ENCODE measurements around the gene MRPS15.

DNA sequence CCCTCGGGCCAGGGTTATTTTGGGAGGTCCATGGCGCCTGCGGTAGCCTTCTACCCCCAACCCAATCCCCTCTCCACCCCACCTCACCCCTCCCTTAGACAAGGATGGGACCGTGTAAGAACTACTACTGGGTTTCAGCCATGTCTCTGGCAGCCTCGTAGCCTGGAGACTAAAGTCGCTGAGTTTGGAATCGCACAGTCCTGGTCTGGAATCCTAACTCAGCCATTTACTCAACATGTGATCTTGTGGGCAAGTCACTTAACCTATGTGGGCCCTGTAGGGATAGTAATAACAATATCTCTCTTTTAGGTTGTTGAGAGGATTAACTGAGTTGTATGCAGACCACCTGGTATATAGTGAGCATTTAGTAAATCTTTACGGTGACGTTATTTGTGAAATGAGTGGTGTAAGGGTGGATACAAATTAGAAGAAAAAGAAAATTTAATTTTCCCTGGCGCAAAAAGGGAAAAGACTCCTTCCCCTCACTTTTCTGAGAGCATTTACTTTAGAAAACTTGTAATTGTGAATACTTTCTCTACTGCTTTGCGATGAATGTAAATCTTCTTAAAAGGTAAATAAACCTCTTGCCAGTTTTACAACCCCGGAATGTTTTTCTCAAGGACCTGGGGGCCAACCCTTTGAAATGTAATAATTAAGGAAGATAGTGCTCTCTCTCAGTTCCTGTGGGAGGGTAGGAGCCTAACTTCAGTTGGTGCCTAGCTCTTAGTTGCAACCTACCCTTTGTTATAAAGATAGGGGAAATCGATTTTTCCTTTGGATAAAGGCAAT is 615 bp upstream of the MRPS15 start:
- TF ChIP-seq, protein P1, sequence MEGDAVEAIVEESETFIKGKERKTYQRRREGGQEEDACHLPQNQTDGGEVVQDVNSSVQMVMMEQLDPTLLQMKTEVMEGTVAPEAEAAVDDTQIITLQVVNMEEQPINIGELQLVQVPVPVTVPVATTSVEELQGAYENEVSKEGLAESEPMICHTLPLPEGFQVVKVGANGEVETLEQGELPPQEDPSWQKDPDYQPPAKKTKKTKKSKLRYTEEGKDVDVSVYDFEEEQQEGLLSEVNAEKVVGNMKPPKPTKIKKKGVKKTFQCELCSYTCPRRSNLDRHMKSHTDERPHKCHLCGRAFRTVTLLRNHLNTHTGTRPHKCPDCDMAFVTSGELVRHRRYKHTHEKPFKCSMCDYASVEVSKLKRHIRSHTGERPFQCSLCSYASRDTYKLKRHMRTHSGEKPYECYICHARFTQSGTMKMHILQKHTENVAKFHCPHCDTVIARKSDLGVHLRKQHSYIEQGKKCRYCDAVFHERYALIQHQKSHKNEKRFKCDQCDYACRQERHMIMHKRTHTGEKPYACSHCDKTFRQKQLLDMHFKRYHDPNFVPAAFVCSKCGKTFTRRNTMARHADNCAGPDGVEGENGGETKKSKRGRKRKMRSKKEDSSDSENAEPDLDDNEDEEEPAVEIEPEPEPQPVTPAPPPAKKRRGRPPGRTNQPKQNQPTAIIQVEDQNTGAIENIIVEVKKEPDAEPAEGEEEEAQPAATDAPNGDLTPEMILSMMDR (IDR thresholded peaks at IDR 0.05; ENCODE audit: low read depth, low read length, missing input control) = no peak
- TF ChIP-seq EGR1 (IDR thresholded peaks at IDR 0.05; ENCODE audit: low read depth in 2 of 2) (no peak), RXRA (IDR thresholded peaks at IDR 0.05) (no peak), FOXA1 (IDR thresholded peaks at IDR 0.05) (no peak), TAF1 (conservative IDR thresholded peaks at IDR 0.05) (no peak), REST (IDR thresholded peaks at IDR 0.05) (no peak), GABPA (IDR thresholded peaks at IDR 0.05 in 1 of 2, conservative IDR thresholded peaks at IDR 0.05 in 1 of 2) (no peak), YY1 (IDR thresholded peaks at IDR 0.05) (no peak), MAX (IDR thresholded peaks at IDR 0.05) (no peak), RAD21 (IDR thresholded peaks at IDR 0.05) (no peak), JUND (IDR thresholded peaks at IDR 0.05) (no peak), SP1 (IDR thresholded peaks at IDR 0.05) (no peak), ZBTB33 (IDR thresholded peaks at IDR 0.05) (no peak)
- TF ChIP-seq, protein P2, sequence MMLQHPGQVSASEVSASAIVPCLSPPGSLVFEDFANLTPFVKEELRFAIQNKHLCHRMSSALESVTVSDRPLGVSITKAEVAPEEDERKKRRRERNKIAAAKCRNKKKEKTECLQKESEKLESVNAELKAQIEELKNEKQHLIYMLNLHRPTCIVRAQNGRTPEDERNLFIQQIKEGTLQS (IDR thresholded peaks at IDR 0.05) = peak; percentile 13
